ENCODE results near the gene COL15A1.

DNA sequence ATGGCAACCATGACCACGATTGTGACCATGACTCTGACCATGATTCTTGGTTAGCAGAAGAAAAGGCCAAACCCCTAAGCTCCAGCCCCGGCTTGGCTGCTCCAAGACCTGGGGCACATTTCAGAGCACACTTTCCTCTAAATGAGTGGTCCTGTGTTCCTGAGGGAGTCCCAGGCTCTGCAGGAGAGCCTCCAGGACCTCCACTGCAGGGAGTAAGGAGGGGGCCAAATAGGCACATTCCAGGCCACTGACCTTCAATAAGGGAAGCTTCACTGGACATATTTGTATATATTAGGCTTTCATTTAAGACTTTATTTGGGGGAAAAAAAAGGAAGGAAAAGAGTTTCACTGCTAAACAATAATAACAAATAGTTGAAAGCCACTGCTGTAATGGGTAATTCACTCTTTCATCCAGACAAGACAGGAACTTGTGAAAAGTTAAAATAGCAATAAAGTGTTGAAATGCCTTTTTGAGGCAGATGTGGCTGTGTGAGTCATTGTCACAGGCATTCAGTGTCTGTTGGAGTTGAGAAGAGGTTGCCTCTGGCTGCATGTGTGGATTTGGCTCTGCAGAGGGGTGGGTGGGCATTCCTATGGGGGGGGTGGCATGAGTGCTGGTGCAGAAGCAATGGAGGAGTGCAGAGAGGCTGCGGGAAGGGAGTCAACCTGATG lies 97.3 kb downstream of the COL15A1 start:
- TF ChIP-seq CTCF (IDR thresholded peaks at IDR 0.05; ENCODE audit: insufficient read depth, low read length) (no peak), REST (IDR thresholded peaks at IDR 0.05; ENCODE audit: insufficient replicate concordance, low read depth) (no peak), POLR2AphosphoS5 (IDR thresholded peaks at IDR 0.05; ENCODE audit: low read depth) (peak; percentile 40; the same call in 1 of the 2 replicates)
